Chondrocyte (in vitro differentiated cells): ENCODE measurements around the gene OR6J1. TPM values are rescaled to one million over a fixed set of nuclear protein-coding genes. Genes with fewer than 3 reads are reported as not detected.

Experiments used
- DNase-seq: peaks from one replicate; pipeline ENCODE4 v3.0.0; 2021; ENCODE audit warnings: mixed read lengths, low spot score
- H3K27ac Mint-ChIP-seq: one replicate; pipeline ENCODE4 v1.8.0; 2021; ENCODE audit warnings: mild to moderate bottlenecking, moderate library complexity, mixed read lengths; ENCODE audit not compliant: unreplicated experiment
- H3K27me3 Mint-ChIP-seq: 2 replicates; pipeline ENCODE4 v1.8.0; 2021; ENCODE audit warnings: low read depth, mixed read lengths
- H3K36me3 Mint-ChIP-seq: 2 replicates; pipeline ENCODE4 v1.8.0; 2021; ENCODE audit warnings: low read depth, mixed read lengths
- H3K4me1 Mint-ChIP-seq: 2 replicates; pipeline ENCODE4 v1.8.0; 2021; ENCODE audit warnings: low read depth, mild to moderate bottlenecking, mixed read lengths
- H3K4me3 Mint-ChIP-seq: one replicate; pipeline ENCODE4 v1.8.0; 2021; ENCODE audit warnings: mild to moderate bottlenecking, moderate library complexity, mixed read lengths; ENCODE audit not compliant: unreplicated experiment
- H3K9me3 Mint-ChIP-seq: 2 replicates; pipeline ENCODE4 v1.8.0; 2021; ENCODE audit warnings: low read depth, mixed read lengths
- CTCF ChIP-seq: fragments of 200-600 bp; sonication (generic); IDR thresholded peaks from 2 replicates; pipeline ENCODE4 v1.5.0; 2021; ENCODE audit warnings: antibody characterized with exemption, mild to moderate bottlenecking, moderate library complexity
- total RNA-seq: library from RNA; stranded (reverse); gene quantifications from 3 replicates; pipeline ENCODE4 v1.2.1, GENCODE V29; 2021

OR6J1 gene
- total RNA-seq, 1 donor from 2014 or later: not detected

GRCh38 chr14:22599349-22599748 is 44.8 kb downstream of the OR6J1 start:
- no peak for TF ChIP-seq CTCF
- Mint-ChIP-seq H3K36me3 (peaks cover 20% of the 10 kb centered on the region), H3K4me1 (peaks cover 47% of the 10 kb centered on the region), H3K27ac (peak overlapping the region; percentile 98), H3K9me3 (no peaks in the 10 kb centered on the region), H3K27me3 (peaks cover 2% of the 10 kb centered on the region), H3K4me3 (peak overlapping the region; percentile 98)
- no peak for DNase-seq

- Mint-ChIP-seq H3K4me3 (peak overlapping the region; percentile 98), H3K9me3 (no peaks in the 10 kb centered on the region), H3K27me3 (peaks cover 2% of the 10 kb centered on the region), H3K4me1 (peaks cover 47% of the 10 kb centered on the region), H3K27ac (peak overlapping the region; percentile 98), H3K36me3 (peaks cover 20% of the 10 kb centered on the region)
- TF ChIP-seq CTCF: peak; percentile 76
- no peak for DNase-seq
Observed at GRCh38 chr14:22598896-22599244, 45.3 kb downstream of the OR6J1 start.

- Mint-ChIP-seq H3K4me1 (peaks cover 47% of the 10 kb centered on the region), H3K27ac (peak within 1 kb of the TSS; percentile 98), H3K36me3 (peaks cover 17% of the 10 kb centered on the region), H3K27me3 (peaks cover 2% of the 10 kb centered on the region), H3K4me3 (peak within 1 kb of the TSS; percentile 98), H3K9me3 (no peaks in the 10 kb centered on the region)
- no peak for DNase-seq
- TF ChIP-seq CTCF: no peak
Observed at GRCh38 chr14:22598099-22598895, 45.9 kb downstream of the OR6J1 start, which contains the start of gene ABHD4. TSS of gene ABHD4 (plus strand) at chr14:22598300. CDS start at chr14:22598307, 7 bp downstream.

- Mint-ChIP-seq H3K27me3 (peaks cover 4% of the 10 kb centered on the region), H3K9me3 (no peaks in the 10 kb centered on the region), H3K4me3 (peak overlapping the region; percentile 98), H3K4me1 (peaks cover 44% of the 10 kb centered on the region), H3K36me3 (peaks cover 12% of the 10 kb centered on the region), H3K27ac (peak overlapping the region; percentile 98)
- DNase-seq: no peak
- TF ChIP-seq CTCF: no peak
Observed at GRCh38 chr14:22597771-22598098, 46.4 kb downstream of the OR6J1 start.

- no peak for DNase-seq
- Mint-ChIP-seq H3K4me1 (peaks cover 39% of the 10 kb centered on the region), H3K27me3 (peaks cover 4% of the 10 kb centered on the region), H3K27ac (no peak overlapping the region), H3K36me3 (peaks cover 7% of the 10 kb centered on the region), H3K9me3 (no peaks in the 10 kb centered on the region), H3K4me3 (peak overlapping the region; percentile 98)
- no peak for TF ChIP-seq CTCF
Observed at GRCh38 chr14:22597265-22597664, 46.9 kb downstream of the OR6J1 start.
